Activated T-helper 9 cell treated with anti-CD3 and anti-CD28 coated beads, Interleukin-2, amount 50 U/mL, for 16 hours (primary cell): Measurements from ENCODE around the gene NAE1.

Source experiments
- DNase-seq: peaks from one replicate; pipeline ENCODE4 v3.0.0-alpha.2; 2020; ENCODE audit warnings: low read depth

The NAE1 gene

GRCh38 chr16:66849549-66849948 is 18.8 kb upstream of the NAE1 start:
- DNase-seq: no peak

GRCh38 chr16:66849021-66849420 is 18.2 kb upstream of the NAE1 start:
- no peak for DNase-seq

- no peak for DNase-seq
Measured at GRCh38 chr16:66848172-66848571, 17.4 kb upstream of the NAE1 start.

GRCh38 chr16:66847533-66848067 is 16.8 kb upstream of the NAE1 start:
- DNase-seq: no peak

GRCh38 chr16:66846831-66847230 is 16.1 kb upstream of the NAE1 start:
- DNase-seq: no peak

GRCh38 chr16:66846266-66846665 is 15.5 kb upstream of the NAE1 start:
- DNase-seq: no peak

GRCh38 chr16:66845791-66846221 is 15.0 kb upstream of the NAE1 start:
- DNase-seq: no peak

GRCh38 chr16:66845080-66845410 is 14.3 kb upstream of the NAE1 start:
- no peak for DNase-seq

- no peak for DNase-seq
Measured at GRCh38 chr16:66844342-66845079, 13.7 kb upstream of the NAE1 start, which contains the start of gene CA7. CA7 (plus strand) TSS chr16:66844414; CDS start chr16:66844488, 74 bp downstream.

GRCh38 chr16:66844009-66844341 is 13.2 kb upstream of the NAE1 start:
- no peak for DNase-seq

- DNase-seq: no peak
Measured at GRCh38 chr16:66843191-66843590, 12.4 kb upstream of the NAE1 start.

GRCh38 chr16:66842765-66843164 is 12.0 kb upstream of the NAE1 start:
- no peak for DNase-seq

GRCh38 chr16:66841366-66841765 is 10.6 kb upstream of the NAE1 start:
- DNase-seq: no peak

- DNase-seq: no peak
Measured at GRCh38 chr16:66840883-66841282, 10.1 kb upstream of the NAE1 start.

GRCh38 chr16:66834746-66835145 is 4.0 kb upstream of the NAE1 start:
- DNase-seq: no peak

GRCh38 chr16:66832661-66833305 is 2.0 kb upstream of the NAE1 start:
- DNase-seq: no peak

GRCh38 chr16:66832190-66832589 is 1.4 kb upstream of the NAE1 start:
- DNase-seq: no peak

GRCh38 chr16:66824006-66824405 is 6.8 kb downstream of the NAE1 start:
- DNase-seq: no peak

GRCh38 chr16:66814734-66815133 is 16.0 kb downstream of the NAE1 start:
- no peak for DNase-seq

GRCh38 chr16:66811043-66811442 is 19.7 kb downstream of the NAE1 start:
- DNase-seq: no peak

GRCh38 chr16:66810391-66810790 is 20.4 kb downstream of the NAE1 start:
- DNase-seq: no peak

GRCh38 chr16:66809765-66810164 is 21.0 kb downstream of the NAE1 start:
- DNase-seq: no peak

GRCh38 chr16:66802159-66802558 is 28.6 kb downstream of the NAE1 start:
- no peak for DNase-seq
